GM19328 (cell line): ENCODE data around the gene FCGBP.
A peak's percentile ranks its signal among the peaks of the same experiment; 100 is the strongest.
"Not testable (repeated sequence)": the region's sequence is repeated elsewhere in the genome, so short reads cannot be mapped to it uniquely, and the experiment has no call there.

Experiments used
- ATAC-seq: cut with Tn5 transposase; IDR thresholded peaks from one replicate; pipeline ENCODE4 v1.9.1; 2021; ENCODE audit warnings: mild to moderate bottlenecking, moderate library complexity; ENCODE audit not compliant: unreplicated experiment

FCGBP gene

GRCh38 chr19:39934584-39935363, at the start of gene FCGBP:
Gene FCGBP, minus strand, starts transcription at chr19:39934634.
- ATAC-seq: no peak

- no peak for ATAC-seq
Measured at GRCh38 chr19:39983695-39984300, 49.4 kb upstream of the FCGBP start.

- no peak for ATAC-seq
Measured at GRCh38 chr19:39982883-39983282, 48.4 kb upstream of the FCGBP start.

- no peak for ATAC-seq
Measured at GRCh38 chr19:39974377-39975155, 40.1 kb upstream of the FCGBP start.

DNA sequence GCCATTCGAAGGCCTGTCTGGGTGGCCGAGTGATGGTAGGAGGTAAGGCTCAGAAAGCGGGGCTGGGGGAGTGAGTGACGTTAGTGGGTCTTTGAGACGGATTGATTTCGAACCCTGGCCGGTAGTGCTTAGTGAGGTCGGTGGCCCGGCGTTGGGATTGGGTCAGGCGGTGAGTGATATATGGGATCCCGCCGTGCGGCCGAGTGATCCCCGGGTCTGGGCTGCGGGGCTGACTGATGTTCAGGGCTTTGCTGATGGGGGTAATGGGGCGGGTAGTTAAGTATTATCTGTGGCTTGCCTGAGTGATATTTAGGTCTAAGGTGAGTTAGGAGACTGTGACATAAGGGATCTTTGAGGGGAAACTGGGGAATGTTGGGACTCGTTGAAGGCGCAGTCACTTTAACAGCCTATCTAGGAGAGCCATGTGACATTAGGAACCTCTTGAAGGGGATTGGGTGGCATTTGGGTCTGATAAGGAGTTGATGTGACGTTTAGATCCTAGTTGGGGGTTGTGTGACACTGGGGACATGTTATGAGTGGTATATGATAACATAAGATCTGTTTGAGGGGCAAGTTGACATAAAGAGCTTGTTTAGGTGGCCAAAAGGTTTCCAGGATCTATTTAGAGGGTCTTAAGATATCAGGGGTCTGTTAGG, 37.1 kb upstream of the FCGBP start:
- ATAC-seq: no peak

DNA sequence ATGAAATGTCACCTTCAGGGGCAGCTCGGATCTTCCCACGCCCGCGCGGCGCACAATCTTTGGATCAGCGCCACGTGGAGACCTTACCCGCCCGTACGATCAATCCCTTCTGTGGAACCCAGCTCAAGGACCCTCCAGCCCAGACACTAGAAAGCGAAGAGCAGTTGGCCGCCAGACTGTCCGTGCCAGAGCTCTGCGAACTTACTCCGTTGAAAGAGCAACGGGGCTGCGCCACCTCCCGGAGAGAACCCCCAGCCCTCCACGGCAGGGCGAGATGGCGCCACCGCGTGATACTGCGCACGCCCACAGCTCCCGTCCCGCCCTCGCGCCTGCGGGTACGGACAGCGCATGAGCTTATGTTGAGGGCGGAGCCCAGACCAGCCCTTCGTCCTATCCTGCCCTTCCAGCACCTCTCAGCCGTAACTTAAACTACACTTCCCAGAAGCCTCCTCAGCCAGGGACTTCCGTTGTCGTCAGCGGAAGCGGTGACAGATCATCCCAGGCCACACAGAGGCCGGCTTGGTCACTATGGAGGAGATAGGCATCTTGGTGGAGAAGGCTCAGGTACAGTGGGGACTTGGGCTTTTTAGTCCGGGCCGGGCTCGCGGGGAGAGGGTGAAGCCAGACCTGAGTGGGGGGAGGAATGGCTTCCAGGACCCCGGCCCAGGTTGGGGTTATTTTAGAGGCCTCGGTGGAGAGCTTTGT, 36.4 kb upstream of the FCGBP start, which contains the start of gene PSMC4:
Gene PSMC4 (plus strand): TSS at position 491 of the 705 bp plus-strand sequence. CDS start 38 bp downstream, at position 529.
- peak; percentile 94 for ATAC-seq

GRCh38 chr19:39970425-39970674, 35.9 kb upstream of the FCGBP start:
- no peak for ATAC-seq

- ATAC-seq: no peak
Measured at GRCh38 chr19:39969681-39970424, 35.4 kb upstream of the FCGBP start.

- ATAC-seq: no peak
Measured at GRCh38 chr19:39969266-39969665, 34.8 kb upstream of the FCGBP start.

DNA sequence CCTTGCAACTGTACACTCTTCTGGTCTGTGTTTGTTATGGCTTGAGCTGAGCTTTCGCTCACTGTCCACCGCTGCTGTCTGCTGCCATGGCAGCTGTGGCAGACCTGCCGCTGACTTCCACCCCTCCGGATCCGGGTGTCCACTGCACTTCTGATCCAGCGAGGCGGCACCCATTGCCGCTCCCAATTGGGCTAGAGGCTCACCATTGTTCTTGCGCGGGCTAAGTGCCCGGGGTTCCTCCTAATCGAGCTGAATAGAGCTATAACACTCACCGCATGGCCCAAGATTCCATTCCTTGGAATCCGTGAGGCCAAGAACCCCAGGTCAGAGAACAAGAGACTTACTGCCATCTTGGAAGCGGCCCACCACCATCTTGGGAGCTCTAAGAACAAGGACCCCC, 34.4 kb upstream of the FCGBP start:
- ATAC-seq: no peak

GRCh38 chr19:39967561-39967960, 33.1 kb upstream of the FCGBP start:
- ATAC-seq: no peak

DNA sequence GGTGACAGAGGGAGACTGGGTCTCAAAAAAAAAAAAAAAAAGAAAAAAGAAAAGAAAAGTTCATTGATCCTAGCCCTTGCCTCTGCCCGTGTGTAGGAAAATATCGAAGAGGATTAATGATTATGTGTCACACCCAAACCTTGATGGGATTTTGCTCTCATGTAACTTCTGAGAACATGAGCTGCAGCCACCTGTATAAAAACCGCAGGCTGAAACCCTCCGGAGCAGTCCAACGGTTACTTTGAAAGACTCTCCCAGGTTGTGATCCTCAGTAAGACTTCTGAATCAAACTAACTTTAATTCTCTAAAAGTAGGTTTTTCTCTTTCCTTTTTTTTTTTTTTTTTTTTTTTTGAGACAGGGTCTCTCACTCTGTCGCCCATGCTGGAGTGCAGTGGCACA, 32.2 kb upstream of the FCGBP start:
- no peak for ATAC-seq

GRCh38 chr19:39963898-39964297, 29.5 kb upstream of the FCGBP start:
- no peak for ATAC-seq

- not testable (repeated sequence) for ATAC-seq
Measured at GRCh38 chr19:39959407-39959806, 25.0 kb upstream of the FCGBP start.

GRCh38 chr19:39958942-39959341, 24.5 kb upstream of the FCGBP start:
- ATAC-seq: not testable (repeated sequence)

- not testable (repeated sequence) for ATAC-seq
Measured at GRCh38 chr19:39957886-39958285, 23.5 kb upstream of the FCGBP start.

DNA sequence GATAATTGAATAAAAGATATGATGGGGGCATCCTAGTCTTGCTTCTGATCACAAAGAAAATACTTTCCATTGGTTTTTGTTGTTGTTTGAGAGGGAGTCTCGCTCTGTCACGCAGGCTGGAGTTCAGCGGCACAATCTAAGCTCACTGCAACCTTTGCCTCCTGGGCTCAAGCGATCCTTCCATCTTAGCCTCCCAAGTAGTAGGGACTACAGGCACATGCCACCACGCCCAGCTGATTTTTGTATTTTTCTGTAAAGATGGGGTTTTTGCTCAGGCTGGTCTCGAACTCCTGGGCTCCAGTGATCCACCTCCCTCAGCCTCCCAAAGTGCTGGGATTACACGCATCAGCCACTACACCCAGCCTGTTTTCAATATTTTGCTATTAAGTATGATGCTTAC, 19.5 kb upstream of the FCGBP start:
- no peak for ATAC-seq

GRCh38 chr19:39951686-39952085, 17.3 kb upstream of the FCGBP start:
- no peak for ATAC-seq

- ATAC-seq: no peak
Measured at GRCh38 chr19:39951065-39951650, 16.7 kb upstream of the FCGBP start.
